Kidney (tissue), 14 donors: ENCODE measurements around the gene SEPTIN8. TPM values are rescaled to one million over a fixed set of nuclear protein-coding genes. Genes with fewer than 3 reads are reported as not detected.

Experiments used
- DNase-seq, 5 donors: peaks; one replicate each; pipeline ENCODE4 v3.0.0-alpha.2; 2013 to 2020
- FAIRE-seq: peaks from 2 replicates; lab custom pipeline; 2012; peaks lifted over from hg19 to GRCh38; lab: Jason Lieb, UNC
- H3K27ac ChIP-seq, 2 donors: one replicate each; pipeline ENCODE4 v1.7.0; 2013; ENCODE audit warnings: low read depth in 2 of 2, low read length in 2 of 2, inconsistent platforms in 1 of 2
- H3K27me3 ChIP-seq: one replicate; pipeline ENCODE4 v1.7.1; 2013; ENCODE audit warnings: low read length, inconsistent platforms; ENCODE audit not compliant: control insufficient read depth, insufficient read depth
- H3K36me3 ChIP-seq, 3 donors: one replicate each; pipeline versions ENCODE4 v1.7.0 to v1.7.1; 2013; ENCODE audit warnings: low read length in 3 of 3, control low read depth in 1 of 3, inconsistent platforms in 1 of 3; ENCODE audit not compliant: insufficient read depth in 3 of 3, control insufficient read depth in 2 of 3
- H3K4me1 ChIP-seq, 3 donors: one replicate each; pipeline versions ENCODE4 v1.7.0 to v1.7.1; 2013; ENCODE audit warnings: low read length in 3 of 3, inconsistent platforms in 1 of 3, low read depth in 1 of 3; ENCODE audit not compliant: control insufficient read depth in 2 of 3, insufficient read depth in 2 of 3
- H3K4me3 ChIP-seq, 3 donors: one replicate each; pipeline versions ENCODE4 v1.7.0 to v1.8.1; 2013; ENCODE audit warnings: low read length in 3 of 3, control low read depth in 1 of 3, inconsistent platforms in 1 of 3
- H3K9ac ChIP-seq, 3 donors: one replicate each; pipeline versions ENCODE4 v1.7.0 to v1.7.1; 2013; ENCODE audit warnings: low read length in 3 of 3, control low read depth in 1 of 3, inconsistent platforms in 1 of 3
- H3K9me3 ChIP-seq, 3 donors: one replicate each; pipeline versions ENCODE4 v1.7.0 to v1.7.1; 2013; ENCODE audit warnings: low read length in 3 of 3, control low read depth in 1 of 3, inconsistent platforms in 1 of 3; ENCODE audit not compliant: control insufficient read depth in 2 of 3, insufficient read depth in 1 of 3
- intact Hi-C: fragments of 100-400 bp; cut with DNase I; formaldehyde crosslinking; loops from one replicate; pipeline ENCODE4 v1.11.1; 2022
- polyA plus RNA-seq: library from polyadenylated mRNA; stranded (reverse); fragments of 350-450 nt; fragmentation: Illumina TruSeq; extraction: RNeasy Lipid Tissue Mini Kit (QIAGEN cat#74804); gene quantifications from one replicate; pipeline ENCODE4 v1.2.3, GENCODE V29; 2014; ENCODE audit warnings: low read depth, low replicate concordance; ENCODE audit not compliant: insufficient read depth
- total RNA-seq: library from RNA; stranded (reverse); fragmentation: NEBNext Ultra II Directional; extraction: Animal tissue kit (Norgen Biotek cat#: 25700); gene quantifications from one replicate; pipeline ENCODE4 v1.2.1, GENCODE V29; 2021
- TF ChIP-seq, protein P1 (sequence below): IDR thresholded peaks from 3 replicates; pipeline ENCODE4 v1.5.1; 2012; ENCODE audit warnings: mild to moderate bottlenecking, moderate library complexity, borderline replicate concordance; ENCODE audit not compliant: insufficient read depth; ENCODE audit errors: extremely low read depth
- donor health status: control.
- donor health status: control.
- donor health status: control.
- donor health status: control.
- donor health status: control.
- donor health status: DM: yes; HTN: yes; CAD: no.
- donor health status: Normal renal cell carcinoma (clear cell type).

Gene SEPTIN8
- total and polyA plus RNA-seq, 2 donors from 2014 or later, result 24.9 to 54.4 TPM

DNA sequence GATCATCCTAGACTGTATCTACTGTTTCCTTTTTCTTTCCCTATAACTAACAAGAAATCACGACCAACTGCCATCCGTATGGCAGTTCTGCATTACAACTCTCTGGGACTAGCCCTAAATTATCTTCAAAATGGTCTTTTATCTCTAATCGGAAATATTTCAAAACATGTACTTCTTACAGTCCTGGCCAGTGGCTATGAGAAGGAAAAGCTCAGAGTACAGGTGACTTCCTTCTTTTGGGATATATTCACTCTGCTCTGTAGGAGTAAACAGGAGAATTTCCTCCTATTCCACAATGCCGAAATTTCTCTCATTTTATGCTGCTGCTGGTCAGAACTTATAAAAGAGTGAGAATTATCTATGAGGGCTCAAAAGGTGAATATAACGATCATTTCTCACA lies 1.8 kb upstream of the SEPTIN8 start:
- Histone ChIP-seq H3K36me3 (no peaks in the 10 kb centered on the region), H3K4me1 (peaks cover 5 to 18% (median 11%) of the 10 kb centered on the region in 3 donors), H3K9ac (no peak overlapping the region), H3K27ac (no peak overlapping the region), H3K9me3 (no peaks in the 10 kb centered on the region), H3K4me3 (no peak overlapping the region), H3K27me3 (no peaks in the 10 kb centered on the region)
- FAIRE-seq, result no peak
- intact Hi-C loops, result no loop called here
- TF ChIP-seq, protein P1, sequence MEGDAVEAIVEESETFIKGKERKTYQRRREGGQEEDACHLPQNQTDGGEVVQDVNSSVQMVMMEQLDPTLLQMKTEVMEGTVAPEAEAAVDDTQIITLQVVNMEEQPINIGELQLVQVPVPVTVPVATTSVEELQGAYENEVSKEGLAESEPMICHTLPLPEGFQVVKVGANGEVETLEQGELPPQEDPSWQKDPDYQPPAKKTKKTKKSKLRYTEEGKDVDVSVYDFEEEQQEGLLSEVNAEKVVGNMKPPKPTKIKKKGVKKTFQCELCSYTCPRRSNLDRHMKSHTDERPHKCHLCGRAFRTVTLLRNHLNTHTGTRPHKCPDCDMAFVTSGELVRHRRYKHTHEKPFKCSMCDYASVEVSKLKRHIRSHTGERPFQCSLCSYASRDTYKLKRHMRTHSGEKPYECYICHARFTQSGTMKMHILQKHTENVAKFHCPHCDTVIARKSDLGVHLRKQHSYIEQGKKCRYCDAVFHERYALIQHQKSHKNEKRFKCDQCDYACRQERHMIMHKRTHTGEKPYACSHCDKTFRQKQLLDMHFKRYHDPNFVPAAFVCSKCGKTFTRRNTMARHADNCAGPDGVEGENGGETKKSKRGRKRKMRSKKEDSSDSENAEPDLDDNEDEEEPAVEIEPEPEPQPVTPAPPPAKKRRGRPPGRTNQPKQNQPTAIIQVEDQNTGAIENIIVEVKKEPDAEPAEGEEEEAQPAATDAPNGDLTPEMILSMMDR, result no peak
- DNase-seq, result no peak

DNA sequence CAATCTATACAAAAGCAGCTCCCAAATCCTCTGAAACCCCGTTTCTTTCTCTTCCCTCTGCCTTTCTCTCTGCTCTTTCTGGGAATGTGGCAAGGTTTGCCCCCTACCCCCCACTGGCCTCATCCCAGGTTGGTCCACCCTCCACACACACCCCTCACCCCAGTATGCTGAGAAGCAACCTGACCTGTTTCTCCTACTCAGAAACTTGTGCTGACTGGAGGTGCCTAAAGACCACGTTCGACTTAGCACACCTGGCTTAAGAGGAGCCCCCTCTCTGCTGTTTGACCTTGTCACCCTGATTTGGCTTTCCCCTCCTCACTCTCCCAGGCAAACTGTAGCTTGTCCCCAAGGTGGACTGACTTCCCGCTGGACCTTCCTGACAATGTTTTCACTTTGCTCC lies 1.1 kb upstream of the SEPTIN8 start:
- Histone ChIP-seq H3K4me1 (peaks cover 5 to 18% (median 11%) of the 10 kb centered on the region in 3 donors), H3K9me3 (no peaks in the 10 kb centered on the region), H3K36me3 (no peaks in the 10 kb centered on the region), H3K4me3 (peak overlapping the region in 2 of 3 donors; percentile 68 to 71), H3K27me3 (no peaks in the 10 kb centered on the region), H3K27ac (peak overlapping the region in 1 of 2 donors; percentile 17), H3K9ac (peak overlapping the region; percentile 68 to 89 (median 77))
- intact Hi-C loops, result no loop called here
- TF ChIP-seq, protein P1, result no peak
- FAIRE-seq (no peak), DNase-seq (no peak)

DNA sequence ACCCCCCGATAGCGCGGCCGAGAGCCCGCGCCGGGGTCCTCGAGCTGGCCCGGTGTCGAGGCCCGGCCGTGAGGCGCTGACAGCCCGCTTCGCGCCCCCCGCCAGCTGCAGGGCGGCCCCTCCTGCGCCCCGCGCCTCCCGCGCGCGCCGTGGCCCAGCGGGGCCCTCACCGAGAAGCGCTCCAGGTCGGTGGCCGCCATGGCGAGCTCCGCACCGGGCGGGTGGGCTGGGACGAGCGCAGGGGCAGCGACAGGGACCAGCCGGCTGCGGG lies 166 bp downstream of the SEPTIN8 start:
- no peaks in the 10 kb centered on the region for H3K9me3 ChIP-seq
- H3K27ac ChIP-seq, result peak overlapping the region in 1 of 2 donors; percentile 84
- peak overlapping the region in 2 of 3 donors; percentile 68 for H3K4me3 ChIP-seq
- no peaks in the 10 kb centered on the region for H3K36me3 ChIP-seq
- DNase-seq (peak in 1 of 5 donors; percentile 51), FAIRE-seq (no peak)
- TF ChIP-seq, protein P1, result no peak
- H3K4me1 ChIP-seq, result peaks cover 5 to 20% (median 13%) of the 10 kb centered on the region in 3 donors
- peak overlapping the region in 1 of 3 donors; percentile 84 for H3K9ac ChIP-seq
- no peaks in the 10 kb centered on the region for H3K27me3 ChIP-seq
- intact Hi-C loops, result no loop called here
